ENCODE data around the gene PARD3.

PARD3 gene

DNA sequence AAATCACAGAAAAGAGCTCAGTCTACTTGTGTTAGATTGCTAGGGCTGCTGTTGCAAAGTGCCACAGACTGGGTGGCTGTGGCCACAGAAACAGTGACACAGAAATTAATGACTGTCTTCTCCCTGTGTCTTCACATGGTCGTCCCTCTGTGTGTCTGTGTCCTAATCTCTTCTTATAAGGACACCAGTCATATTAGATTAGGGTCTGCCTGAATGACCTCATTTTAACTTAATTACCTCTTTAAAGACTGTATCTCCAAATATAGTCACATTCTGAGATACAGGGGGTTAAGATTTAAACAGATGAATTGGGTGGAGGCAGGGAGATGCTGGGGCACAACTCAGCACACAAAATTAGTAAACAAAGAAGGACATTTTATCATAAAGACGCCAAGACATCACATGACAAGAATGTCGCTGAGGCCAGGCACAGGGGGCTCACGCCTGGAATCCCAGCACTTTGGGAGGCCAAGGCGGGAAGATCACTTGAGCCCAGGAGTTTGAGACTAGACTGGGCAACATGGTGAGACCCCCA is 23.3 kb upstream of the PARD3 start:
- ChIA-PET CTCF (no interaction called here), POLR2A (no interaction called here)
- no peak for DNase-seq (ENCODE audit: extremely low spot score)
- no peak for TF ChIP-seq SP1 (IDR thresholded peaks at IDR 0.05)
- no peak for TF ChIP-seq TARDBP (IDR thresholded peaks at IDR 0.05)
- no peak for TF ChIP-seq L3MBTL2 (conservative IDR thresholded peaks at IDR 0.05)
- TF ChIP-seq CTBP1 (IDR thresholded peaks at IDR 0.05; ENCODE audit: borderline replicate concordance), result no peak
- TF ChIP-seq ELF4 (IDR thresholded peaks at IDR 0.05), result no peak
- no peak for TF ChIP-seq FOXK2 (IDR thresholded peaks at IDR 0.05)
- no peak for TF ChIP-seq SUZ12 (IDR thresholded peaks at IDR 0.05)
- no peak for TF ChIP-seq PKNOX1 (IDR thresholded peaks at IDR 0.05)
- no peak for TF ChIP-seq NFRKB (IDR thresholded peaks at IDR 0.05)
- no peak for TF ChIP-seq FOXM1 (IDR thresholded peaks at IDR 0.05; ENCODE audit: borderline replicate concordance)
- TF ChIP-seq ZNF384 (IDR thresholded peaks at IDR 0.05), result no peak
- no peak for TF ChIP-seq HDGF (IDR thresholded peaks at IDR 0.05; ENCODE audit: borderline replicate concordance)
- no peak for TF ChIP-seq FOXA1 (IDR thresholded peaks at IDR 0.05)
- TF ChIP-seq BHLHE40 (IDR thresholded peaks at IDR 0.05; ENCODE audit: borderline replicate concordance), result no peak
- no peak for TF ChIP-seq LEF1 (IDR thresholded peaks at IDR 0.05; ENCODE audit: borderline replicate concordance)
- no peak for TF ChIP-seq ARNT (IDR thresholded peaks at IDR 0.05)

- ChIA-PET CTCF (no interaction called here), POLR2A (no interaction called here)
- no peak for DNase-seq (ENCODE audit: extremely low spot score)
- TF ChIP-seq TARDBP (IDR thresholded peaks at IDR 0.05) (no peak), SP1 (IDR thresholded peaks at IDR 0.05) (no peak)
These were observed 20.9 kb upstream of the PARD3 start for GRCh38 chr10:34835908-34836508.

DNA sequence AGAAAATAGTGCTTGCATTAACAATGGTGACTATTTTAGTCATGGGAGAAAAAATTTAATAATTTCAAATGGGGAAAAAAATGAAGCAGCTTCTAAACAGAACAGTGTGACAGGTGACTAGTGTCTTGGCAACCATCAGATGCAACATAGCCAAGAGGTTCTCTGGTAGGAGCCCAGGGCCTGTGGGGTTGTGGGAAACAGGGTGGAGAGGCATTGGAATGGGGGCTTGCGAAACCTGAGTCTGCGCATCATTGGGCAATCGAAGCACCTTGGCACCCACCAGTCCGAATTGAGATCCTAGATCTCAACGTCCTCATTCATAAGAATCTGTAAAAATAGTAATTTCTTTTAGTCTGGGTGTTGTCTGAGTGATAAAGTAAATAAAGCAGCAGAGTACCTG is 19.2 kb upstream of the PARD3 start:
- ChIA-PET CTCF (no interaction called here), POLR2A (interaction anchor here (0.9 kb wide), 1 partner anchor 18 kb away, joined by 4 read pairs; no protein-coding TSS in a partner anchor)
- TF ChIP-seq NFRKB (IDR thresholded peaks at IDR 0.05), result no peak
- no peak for TF ChIP-seq ELF4 (IDR thresholded peaks at IDR 0.05)
- TF ChIP-seq CTBP1 (IDR thresholded peaks at IDR 0.05; ENCODE audit: borderline replicate concordance), result no peak
- TF ChIP-seq TARDBP (IDR thresholded peaks at IDR 0.05), result no peak
- TF ChIP-seq HDGF (IDR thresholded peaks at IDR 0.05; ENCODE audit: borderline replicate concordance), result no peak
- TF ChIP-seq FOXA1 (IDR thresholded peaks at IDR 0.05), result no peak
- TF ChIP-seq PKNOX1 (IDR thresholded peaks at IDR 0.05), result no peak
- no peak for TF ChIP-seq SP1 (IDR thresholded peaks at IDR 0.05)
- TF ChIP-seq LEF1 (IDR thresholded peaks at IDR 0.05; ENCODE audit: borderline replicate concordance), result no peak
- no peak for DNase-seq (ENCODE audit: extremely low spot score)

- POLR2A ChIA-PET, result no interaction called here
- CTCF ChIA-PET, result interaction anchor here (1.1 to 1.2 kb wide), 2 partner anchors 13 to 99 kb away, joined by 3 to 4 read pairs; no protein-coding TSS in a partner anchor
- DNase-seq (ENCODE audit: extremely low spot score), result no peak
These were observed 15.2 kb upstream of the PARD3 start for GRCh38 chr10:34830217-34830822.

GRCh38 chr10:34826857-34827766 is 12.0 kb upstream of the PARD3 start:
- CTCF ChIA-PET, result no interaction called here
- TF ChIP-seq FOXK2 (IDR thresholded peaks at IDR 0.05), result no peak
- TF ChIP-seq ARNT (IDR thresholded peaks at IDR 0.05), result no peak
- no peak for TF ChIP-seq SUZ12 (IDR thresholded peaks at IDR 0.05)
- no peak for TF ChIP-seq PKNOX1 (IDR thresholded peaks at IDR 0.05)
- no peak for TF ChIP-seq FOXA1 (IDR thresholded peaks at IDR 0.05)
- TF ChIP-seq SP1 (IDR thresholded peaks at IDR 0.05), result no peak
- TF ChIP-seq NFRKB (IDR thresholded peaks at IDR 0.05), result no peak
- TF ChIP-seq BHLHE40 (IDR thresholded peaks at IDR 0.05; ENCODE audit: borderline replicate concordance), result no peak
- TF ChIP-seq ELF4 (IDR thresholded peaks at IDR 0.05), result no peak
- no peak for TF ChIP-seq LEF1 (IDR thresholded peaks at IDR 0.05; ENCODE audit: borderline replicate concordance)
- TF ChIP-seq FOXM1 (IDR thresholded peaks at IDR 0.05; ENCODE audit: borderline replicate concordance), result no peak
- no peak for TF ChIP-seq L3MBTL2 (conservative IDR thresholded peaks at IDR 0.05)
- TF ChIP-seq CTBP1 (IDR thresholded peaks at IDR 0.05; ENCODE audit: borderline replicate concordance), result no peak
- POLR2A ChIA-PET, result interaction anchor here (1.2 kb wide), 1 partner anchor 11 kb away, joined by 3 read pairs; no protein-coding TSS in a partner anchor
- no peak for DNase-seq (ENCODE audit: extremely low spot score)

More at GRCh38 chr10:34830217-34830822, 15.2 kb upstream of the PARD3 start:
- no peak for TF ChIP-seq SUZ12 (IDR thresholded peaks at IDR 0.05)

GRCh38 chr10:34826221-34826620 is 11.1 kb upstream of the PARD3 start:
- TF ChIP-seq L3MBTL2 (conservative IDR thresholded peaks at IDR 0.05) (no peak), FOXA1 (IDR thresholded peaks at IDR 0.05) (no peak), TARDBP (IDR thresholded peaks at IDR 0.05) (no peak), PKNOX1 (IDR thresholded peaks at IDR 0.05) (no peak), HDGF (IDR thresholded peaks at IDR 0.05; ENCODE audit: borderline replicate concordance) (no peak), CTBP1 (IDR thresholded peaks at IDR 0.05; ENCODE audit: borderline replicate concordance) (no peak), SUZ12 (IDR thresholded peaks at IDR 0.05) (no peak), FOXK2 (IDR thresholded peaks at IDR 0.05) (no peak), ELF4 (IDR thresholded peaks at IDR 0.05) (no peak), NFRKB (IDR thresholded peaks at IDR 0.05) (no peak), LEF1 (IDR thresholded peaks at IDR 0.05; ENCODE audit: borderline replicate concordance) (no peak), ZNF384 (IDR thresholded peaks at IDR 0.05) (no peak), SP1 (IDR thresholded peaks at IDR 0.05) (no peak), FOXM1 (IDR thresholded peaks at IDR 0.05; ENCODE audit: borderline replicate concordance) (no peak), ARNT (IDR thresholded peaks at IDR 0.05) (no peak), BHLHE40 (IDR thresholded peaks at IDR 0.05; ENCODE audit: borderline replicate concordance) (no peak)
- POLR2A ChIA-PET, result no interaction called here
- CTCF ChIA-PET, result interaction anchor here (0.6 kb wide), 1 partner anchor 57 kb away, joined by 3 read pairs; no protein-coding TSS in a partner anchor
- peak; percentile 26 for DNase-seq (ENCODE audit: extremely low spot score)
